PC-9 (cell line): ENCODE measurements around the gene PCDHA5.

ENCODE experiments used
- CTCF ChIP-seq: fragments of 200-600 bp; sonication (generic); conservative IDR thresholded peaks from 2 replicates; pipeline ENCODE4 v1.6.1; 2017; ENCODE audit warnings: mixed run types, antibody characterized with exemption, mild to moderate bottlenecking, moderate library complexity
- EZH2 ChIP-seq: fragments of 200-600 bp; sonication (generic); IDR thresholded peaks from 2 replicates; pipeline ENCODE4 v1.8.0; 2017; ENCODE audit warnings: antibody characterized with exemption, low read depth

DNA sequence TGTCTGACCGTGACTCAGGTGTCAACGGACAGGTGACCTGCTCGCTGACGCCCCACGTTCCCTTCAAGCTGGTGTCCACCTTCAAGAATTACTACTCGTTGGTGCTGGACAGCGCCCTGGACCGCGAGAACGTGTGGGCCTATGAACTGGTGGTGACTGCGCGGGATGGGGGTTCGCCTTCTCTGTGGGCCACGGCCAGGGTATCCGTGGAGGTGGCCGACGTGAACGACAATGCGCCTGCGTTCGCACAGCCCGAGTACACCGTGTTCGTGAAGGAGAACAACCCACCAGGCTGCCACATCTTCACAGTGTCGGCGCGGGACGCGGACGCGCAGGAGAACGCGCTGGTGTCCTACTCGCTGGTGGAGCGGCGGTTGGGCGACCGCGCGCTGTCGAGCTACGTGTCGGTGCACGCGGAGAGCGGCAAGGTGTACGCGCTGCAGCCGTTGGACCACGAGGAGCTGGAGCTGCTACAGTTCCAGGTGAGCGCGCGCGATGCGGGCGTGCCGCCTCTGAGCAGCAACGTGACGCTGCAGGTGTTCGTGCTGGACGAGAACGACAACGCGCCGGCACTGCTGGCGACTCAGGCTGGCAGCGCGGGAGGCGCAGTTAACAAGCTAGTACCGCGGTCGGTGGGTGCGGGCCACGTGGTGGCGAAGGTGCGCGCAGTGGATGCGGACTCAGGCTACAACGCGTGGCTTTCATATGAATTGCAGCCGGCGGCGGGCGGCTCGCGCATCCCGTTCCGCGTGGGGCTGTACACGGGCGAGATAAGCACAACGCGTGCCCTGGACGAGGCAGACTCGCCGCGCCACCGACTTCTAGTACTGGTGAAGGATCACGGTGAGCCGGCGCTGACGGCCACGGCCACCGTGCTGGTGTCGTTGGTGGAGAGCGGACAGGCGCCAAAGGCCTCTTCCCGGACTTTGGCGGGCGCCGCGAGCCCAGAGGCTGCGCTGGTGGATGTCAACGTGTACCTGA, 49.1 kb downstream of the PCDHA5 start:
- no peak for TF ChIP-seq CTCF
- TF ChIP-seq EZH2: no peak
